ENCODE data around the gene PNLDC1. TPM values are rescaled to one million over a fixed set of nuclear protein-coding genes. Genes with fewer than 3 reads are reported as not detected.

The PNLDC1 gene
- total and polyA plus RNA-seq, 4 donors: 0.08 to 3.1 (median 0.58) TPM; not detected in 1

GRCh38 chr6:159828074-159828473, 28.0 kb downstream of the PNLDC1 start (continued):
- TF ChIP-seq CTCF (IDR thresholded peaks at IDR 0.05; ENCODE audit: low read depth, low read length, missing input control) (no peak), JUND (IDR thresholded peaks at IDR 0.05) (no peak)

GRCh38 chr6:159829526-159829925, 29.4 kb downstream of the PNLDC1 start:
- Histone ChIP-seq H3K27ac (ENCODE audit: low read depth in 1 of 2, low read length in 2 of 2) (no peak overlapping the region), H3K9me3 (ENCODE audit: control insufficient read depth in 4 of 4, low read length in 3 of 4) (no peaks in the 10 kb centered on the region), H3K4me3 (ENCODE audit: low read depth in 1 of 3, low read length in 3 of 3) (no peak overlapping the region), H3K9ac (ENCODE audit: low read depth in 1 of 2, low read length in 2 of 2) (no peak overlapping the region), H3K27me3 (ENCODE audit: control insufficient read depth in 4 of 4, insufficient read depth in 4 of 4, low read length in 3 of 4) (no peaks in the 10 kb centered on the region), H3K4me1 (ENCODE audit: control insufficient read depth in 4 of 4, insufficient read depth in 4 of 4, low read length in 3 of 4) (no peaks in the 10 kb centered on the region), H3K36me3 (ENCODE audit: control insufficient read depth in 4 of 4, insufficient read depth in 3 of 4, low read depth in 1 of 4, low read length in 3 of 4) (no peaks in the 10 kb centered on the region)
- DNase-seq (ENCODE audit: low spot score): no peak
- TF ChIP-seq MAX (IDR thresholded peaks at IDR 0.05) (no peak), HNF4G (IDR thresholded peaks at IDR 0.05) (no peak), FOXA1 (IDR thresholded peaks at IDR 0.05) (no peak), NR2F2 (IDR thresholded peaks at IDR 0.05) (no peak), GABPA (IDR thresholded peaks at IDR 0.05 in 1 of 2, conservative IDR thresholded peaks at IDR 0.05 in 1 of 2) (no peak), CTCF (IDR thresholded peaks at IDR 0.05; ENCODE audit: low read depth, low read length, missing input control) (no peak), FOXA2 (IDR thresholded peaks at IDR 0.05) (no peak), SP1 (IDR thresholded peaks at IDR 0.05) (no peak), REST (IDR thresholded peaks at IDR 0.05) (no peak), YY1 (IDR thresholded peaks at IDR 0.05) (no peak), TAF1 (conservative IDR thresholded peaks at IDR 0.05) (no peak), RAD21 (IDR thresholded peaks at IDR 0.05) (no peak), ATF3 (IDR thresholded peaks at IDR 0.05) (no peak), RXRA (IDR thresholded peaks at IDR 0.05) (no peak), EGR1 (IDR thresholded peaks at IDR 0.05; ENCODE audit: low read depth in 2 of 2) (no peak), JUND (IDR thresholded peaks at IDR 0.05) (no peak), ZBTB33 (IDR thresholded peaks at IDR 0.05) (no peak), HNF4A (conservative IDR thresholded peaks at IDR 0.05) (no peak)
- 65% methylated on average over 4 of the region's 4 CpGs for WGBS

All from liver (tissue), 9 donors.